ENCODE results near the gene LRMDA.

DNA sequence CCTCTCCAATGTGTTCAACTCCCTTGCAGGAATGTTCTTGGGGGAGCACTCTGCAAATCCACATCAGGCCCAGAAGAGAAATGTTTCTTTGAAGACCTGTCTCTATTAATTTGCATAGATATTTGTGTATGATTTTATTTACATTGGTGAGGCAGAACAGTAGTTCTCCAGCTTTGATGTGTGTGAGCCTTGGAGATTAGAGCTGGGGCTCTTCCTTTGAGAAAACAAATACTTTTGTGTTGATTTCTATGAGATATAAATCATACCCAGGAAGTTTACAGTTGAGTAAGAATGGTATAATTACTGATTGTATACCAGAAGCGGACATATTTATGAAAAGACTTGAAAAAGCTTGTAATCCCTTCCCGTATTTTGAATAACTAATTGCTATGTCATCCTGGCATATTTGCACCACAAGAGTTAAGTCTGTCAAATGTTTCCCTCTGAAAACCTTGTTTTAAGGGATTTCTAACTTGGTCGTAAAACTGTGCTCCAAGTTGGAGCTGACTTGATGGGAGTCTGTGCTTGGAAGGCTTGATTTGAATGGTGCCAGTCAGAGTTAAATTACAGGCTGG lies 468.5 kb downstream of the LRMDA start:
- TF ChIP-seq, protein P1, sequence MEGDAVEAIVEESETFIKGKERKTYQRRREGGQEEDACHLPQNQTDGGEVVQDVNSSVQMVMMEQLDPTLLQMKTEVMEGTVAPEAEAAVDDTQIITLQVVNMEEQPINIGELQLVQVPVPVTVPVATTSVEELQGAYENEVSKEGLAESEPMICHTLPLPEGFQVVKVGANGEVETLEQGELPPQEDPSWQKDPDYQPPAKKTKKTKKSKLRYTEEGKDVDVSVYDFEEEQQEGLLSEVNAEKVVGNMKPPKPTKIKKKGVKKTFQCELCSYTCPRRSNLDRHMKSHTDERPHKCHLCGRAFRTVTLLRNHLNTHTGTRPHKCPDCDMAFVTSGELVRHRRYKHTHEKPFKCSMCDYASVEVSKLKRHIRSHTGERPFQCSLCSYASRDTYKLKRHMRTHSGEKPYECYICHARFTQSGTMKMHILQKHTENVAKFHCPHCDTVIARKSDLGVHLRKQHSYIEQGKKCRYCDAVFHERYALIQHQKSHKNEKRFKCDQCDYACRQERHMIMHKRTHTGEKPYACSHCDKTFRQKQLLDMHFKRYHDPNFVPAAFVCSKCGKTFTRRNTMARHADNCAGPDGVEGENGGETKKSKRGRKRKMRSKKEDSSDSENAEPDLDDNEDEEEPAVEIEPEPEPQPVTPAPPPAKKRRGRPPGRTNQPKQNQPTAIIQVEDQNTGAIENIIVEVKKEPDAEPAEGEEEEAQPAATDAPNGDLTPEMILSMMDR (IDR thresholded peaks at IDR 0.05): no peak
- no peak for TF ChIP-seq POLR2AphosphoS5 (IDR thresholded peaks at IDR 0.05)
- TF ChIP-seq EP300 (IDR thresholded peaks at IDR 0.05): no peak
- no peak for TF ChIP-seq POLR2A (IDR thresholded peaks at IDR 0.05)
